Measurements from ENCODE around the gene CFAP92.

Gene CFAP92

GRCh38 chr3:128917291-128917690 is 76.6 kb downstream of the CFAP92 start:
- no peaks in the 10 kb centered on the region for H3K9me3 ChIP-seq (ENCODE audit: low read depth, low read length)
- no peak for DNase-seq (ENCODE audit: low read depth, low spot score)
- peaks cover 73% of the 10 kb centered on the region for H3K36me3 ChIP-seq (ENCODE audit: insufficient read depth, low read length)
- no peak overlapping the region for H3K27ac ChIP-seq
- H3K4me3 ChIP-seq, result no peak overlapping the region
- TF ChIP-seq EZH2 (IDR thresholded peaks at IDR 0.05) (no peak), POLR2AphosphoS5 (IDR thresholded peaks at IDR 0.05; ENCODE audit: borderline replicate concordance, low read depth, low read length) (no peak), FOXP2 (optimal IDR thresholded peaks at IDR 0.05; ENCODE audit: control extremely low read depth, extremely low read length, insufficient read depth) (no peak)
- no peak overlapping the region for H3K9ac ChIP-seq (ENCODE audit: insufficient read length)

- H3K36me3 ChIP-seq (ENCODE audit: insufficient read depth, low read length), result peaks cover 94% of the 10 kb centered on the region
Observed at GRCh38 chr3:128914966-128915645, 78.8 kb downstream of the CFAP92 start.

GRCh38 chr3:128911911-128912310 is 82.0 kb downstream of the CFAP92 start:
- no peak overlapping the region for H3K27ac ChIP-seq
- DNase-seq (ENCODE audit: low read depth, low spot score), result no peak
- H3K9me3 ChIP-seq (ENCODE audit: low read depth, low read length), result no peaks in the 10 kb centered on the region
- TF ChIP-seq EZH2 (IDR thresholded peaks at IDR 0.05), result no peak
- no peak for TF ChIP-seq FOXP2 (optimal IDR thresholded peaks at IDR 0.05; ENCODE audit: control extremely low read depth, extremely low read length, insufficient read depth)
- no peak for TF ChIP-seq POLR2AphosphoS5 (IDR thresholded peaks at IDR 0.05; ENCODE audit: borderline replicate concordance, low read depth, low read length)
- H3K9ac ChIP-seq (ENCODE audit: insufficient read length), result no peak overlapping the region
- H3K36me3 ChIP-seq (ENCODE audit: insufficient read depth, low read length), result peaks cover 99% of the 10 kb centered on the region
- H3K4me3 ChIP-seq, result no peak overlapping the region

More at GRCh38 chr3:128914966-128915645, 78.8 kb downstream of the CFAP92 start:
- DNase-seq (ENCODE audit: low read depth, low spot score), result no peak
- H3K27ac ChIP-seq, result no peak overlapping the region
- no peak overlapping the region for H3K9ac ChIP-seq (ENCODE audit: insufficient read length)
- TF ChIP-seq EZH2 (IDR thresholded peaks at IDR 0.05), result no peak
- TF ChIP-seq POLR2AphosphoS5 (IDR thresholded peaks at IDR 0.05; ENCODE audit: borderline replicate concordance, low read depth, low read length), result no peak
- TF ChIP-seq FOXP2 (optimal IDR thresholded peaks at IDR 0.05; ENCODE audit: control extremely low read depth, extremely low read length, insufficient read depth), result no peak
- H3K9me3 ChIP-seq (ENCODE audit: low read depth, low read length), result no peaks in the 10 kb centered on the region
- H3K4me3 ChIP-seq, result no peak overlapping the region

- Histone ChIP-seq H3K9me3 (ENCODE audit: low read depth, low read length) (no peaks in the 10 kb centered on the region), H3K27ac (no peak overlapping the region), H3K4me3 (no peak overlapping the region), H3K9ac (ENCODE audit: insufficient read length) (no peak overlapping the region), H3K36me3 (ENCODE audit: insufficient read depth, low read length) (peaks cover 99% of the 10 kb centered on the region)
- TF ChIP-seq EZH2 (IDR thresholded peaks at IDR 0.05) (no peak), POLR2AphosphoS5 (IDR thresholded peaks at IDR 0.05; ENCODE audit: borderline replicate concordance, low read depth, low read length) (no peak), FOXP2 (optimal IDR thresholded peaks at IDR 0.05; ENCODE audit: control extremely low read depth, extremely low read length, insufficient read depth) (no peak)
- no peak for DNase-seq (ENCODE audit: low read depth, low spot score)
Observed at GRCh38 chr3:128910006-128910405, 83.9 kb downstream of the CFAP92 start.

GRCh38 chr3:128908951-128909350 is 84.9 kb downstream of the CFAP92 start:
- H3K27ac ChIP-seq, result no peak overlapping the region
- no peaks in the 10 kb centered on the region for H3K9me3 ChIP-seq (ENCODE audit: low read depth, low read length)
- H3K4me3 ChIP-seq, result no peak overlapping the region
- peaks cover 97% of the 10 kb centered on the region for H3K36me3 ChIP-seq (ENCODE audit: insufficient read depth, low read length)
- H3K9ac ChIP-seq (ENCODE audit: insufficient read length), result no peak overlapping the region
- no peak for DNase-seq (ENCODE audit: low read depth, low spot score)
- no peak for TF ChIP-seq EZH2 (IDR thresholded peaks at IDR 0.05)
- TF ChIP-seq FOXP2 (optimal IDR thresholded peaks at IDR 0.05; ENCODE audit: control extremely low read depth, extremely low read length, insufficient read depth), result no peak
- TF ChIP-seq POLR2AphosphoS5 (IDR thresholded peaks at IDR 0.05; ENCODE audit: borderline replicate concordance, low read depth, low read length), result no peak

- TF ChIP-seq POLR2AphosphoS5 (IDR thresholded peaks at IDR 0.05; ENCODE audit: borderline replicate concordance, low read depth, low read length) (no peak), EZH2 (IDR thresholded peaks at IDR 0.05) (no peak), FOXP2 (optimal IDR thresholded peaks at IDR 0.05; ENCODE audit: control extremely low read depth, extremely low read length, insufficient read depth) (no peak)
- Histone ChIP-seq H3K9ac (ENCODE audit: insufficient read length) (no peak overlapping the region), H3K4me3 (no peak overlapping the region), H3K9me3 (ENCODE audit: low read depth, low read length) (no peaks in the 10 kb centered on the region), H3K27ac (no peak overlapping the region), H3K36me3 (ENCODE audit: insufficient read depth, low read length) (peaks cover 97% of the 10 kb centered on the region)
- no peak for DNase-seq (ENCODE audit: low read depth, low spot score)
Observed at GRCh38 chr3:128907706-128908445, 86.0 kb downstream of the CFAP92 start.

- Histone ChIP-seq H3K27ac (no peak overlapping the region), H3K36me3 (ENCODE audit: insufficient read depth, low read length) (peaks cover 97% of the 10 kb centered on the region), H3K9me3 (ENCODE audit: low read depth, low read length) (no peaks in the 10 kb centered on the region), H3K4me3 (no peak overlapping the region), H3K9ac (ENCODE audit: insufficient read length) (no peak overlapping the region)
- no peak for DNase-seq (ENCODE audit: low read depth, low spot score)
- TF ChIP-seq FOXP2 (optimal IDR thresholded peaks at IDR 0.05; ENCODE audit: control extremely low read depth, extremely low read length, insufficient read depth) (no peak), EZH2 (IDR thresholded peaks at IDR 0.05) (no peak), POLR2AphosphoS5 (IDR thresholded peaks at IDR 0.05; ENCODE audit: borderline replicate concordance, low read depth, low read length) (no peak)
Observed at GRCh38 chr3:128906804-128907525, 86.9 kb downstream of the CFAP92 start.

Data from SK-N-MC (cell line).